Measurements from ENCODE around the gene PFKFB1.

The PFKFB1 gene

GRCh38 chrX:54923376-54923775, 70.6 kb downstream of the PFKFB1 start:
- no peak for DNase-seq (ENCODE audit: low read depth, low spot score)
- no peaks in the 10 kb centered on the region for H3K27me3 ChIP-seq (ENCODE audit: control insufficient read depth, insufficient read depth, low read length)
- H3K4me3 ChIP-seq (ENCODE audit: low read length): no peak overlapping the region
- no peaks in the 10 kb centered on the region for H3K9me3 ChIP-seq (ENCODE audit: control insufficient read depth, insufficient read depth, low read length)
- WGBS (ENCODE audit: insufficient coverage, insufficient read length): no CpG with 5 or more reads among the region's 7 CpGs
- peaks cover 8% of the 10 kb centered on the region; the same call in 1 of the 2 replicates for H3K36me3 ChIP-seq (ENCODE audit: control insufficient read depth, insufficient read depth, low read length)
- H3K4me1 ChIP-seq (ENCODE audit: control insufficient read depth, insufficient read depth, low read length): no peaks in the 10 kb centered on the region
- H3K27ac ChIP-seq (ENCODE audit: low read length): no peak overlapping the region

GRCh38 chrX:54922547-54922946, 71.4 kb downstream of the PFKFB1 start:
- WGBS (ENCODE audit: insufficient coverage, insufficient read length): no CpG with 5 or more reads among the region's 3 CpGs
- peaks cover 8% of the 10 kb centered on the region; the same call in 1 of the 2 replicates for H3K36me3 ChIP-seq (ENCODE audit: control insufficient read depth, insufficient read depth, low read length)
- H3K4me3 ChIP-seq (ENCODE audit: low read length): no peak overlapping the region
- no peaks in the 10 kb centered on the region for H3K27me3 ChIP-seq (ENCODE audit: control insufficient read depth, insufficient read depth, low read length)
- H3K4me1 ChIP-seq (ENCODE audit: control insufficient read depth, insufficient read depth, low read length): no peaks in the 10 kb centered on the region
- no peak overlapping the region for H3K27ac ChIP-seq (ENCODE audit: low read length)
- no peaks in the 10 kb centered on the region for H3K9me3 ChIP-seq (ENCODE audit: control insufficient read depth, insufficient read depth, low read length)
- DNase-seq (ENCODE audit: low read depth, low spot score): no peak

- DNase-seq (ENCODE audit: low read depth, low spot score): no peak
- Histone ChIP-seq H3K4me1 (ENCODE audit: control insufficient read depth, insufficient read depth, low read length) (no peaks in the 10 kb centered on the region), H3K27me3 (ENCODE audit: control insufficient read depth, insufficient read depth, low read length) (no peaks in the 10 kb centered on the region), H3K4me3 (ENCODE audit: low read length) (peak overlapping the region; percentile 98; the same call in 1 of the 2 replicates), H3K27ac (ENCODE audit: low read length) (no peak overlapping the region), H3K36me3 (ENCODE audit: control insufficient read depth, insufficient read depth, low read length) (peaks cover 2% of the 10 kb centered on the region; the same call in 1 of the 2 replicates), H3K9me3 (ENCODE audit: control insufficient read depth, insufficient read depth, low read length) (no peaks in the 10 kb centered on the region)
- no CpG with 5 or more reads among the region's 29 CpGs for WGBS (ENCODE audit: insufficient coverage, insufficient read length)
Observed at GRCh38 chrX:54921427-54922021, 72.5 kb downstream of the PFKFB1 start.

- no peaks in the 10 kb centered on the region for H3K4me1 ChIP-seq (ENCODE audit: control insufficient read depth, insufficient read depth, low read length)
- no peak within 1 kb of the TSS for H3K27ac ChIP-seq (ENCODE audit: low read length)
- WGBS (ENCODE audit: insufficient coverage, insufficient read length): no CpG with 5 or more reads among the region's 29 CpGs
- no peak for DNase-seq (ENCODE audit: low read depth, low spot score)
- H3K27me3 ChIP-seq (ENCODE audit: control insufficient read depth, insufficient read depth, low read length): no peaks in the 10 kb centered on the region
- peak within 1 kb of the TSS; percentile 98 for H3K4me3 ChIP-seq (ENCODE audit: low read length)
- peaks cover 2% of the 10 kb centered on the region; the same call in 1 of the 2 replicates for H3K36me3 ChIP-seq (ENCODE audit: control insufficient read depth, insufficient read depth, low read length)
- H3K9me3 ChIP-seq (ENCODE audit: control insufficient read depth, insufficient read depth, low read length): no peaks in the 10 kb centered on the region
Observed at GRCh38 chrX:54920610-54921426, 73.2 kb downstream of the PFKFB1 start, which contains the start of gene TRO. TRO (plus strand) TSS chrX:54920824; CDS start chrX:54922247, 1,423 bp downstream.

GRCh38 chrX:54909941-54910340, 84.0 kb downstream of the PFKFB1 start:
- Histone ChIP-seq H3K27ac (ENCODE audit: low read length) (no peak overlapping the region), H3K4me3 (ENCODE audit: low read length) (no peak overlapping the region), H3K9me3 (ENCODE audit: control insufficient read depth, insufficient read depth, low read length) (no peaks in the 10 kb centered on the region), H3K36me3 (ENCODE audit: control insufficient read depth, insufficient read depth, low read length) (no peaks in the 10 kb centered on the region), H3K27me3 (ENCODE audit: control insufficient read depth, insufficient read depth, low read length) (no peaks in the 10 kb centered on the region), H3K4me1 (ENCODE audit: control insufficient read depth, insufficient read depth, low read length) (no peaks in the 10 kb centered on the region)
- no peak for DNase-seq (ENCODE audit: low read depth, low spot score)

GRCh38 chrX:54894159-54894558, 99.8 kb downstream of the PFKFB1 start:
- WGBS (ENCODE audit: insufficient coverage, insufficient read length): no CpG with 5 or more reads among the region's 1 CpG
- no peak overlapping the region for H3K27ac ChIP-seq (ENCODE audit: low read length)

GRCh38 chrX:54891573-54891972, 102.4 kb downstream of the PFKFB1 start:
- WGBS (ENCODE audit: insufficient coverage, insufficient read length): no CpG with 5 or more reads among the region's 3 CpGs
- Histone ChIP-seq H3K4me3 (ENCODE audit: low read length) (no peak overlapping the region), H3K27me3 (ENCODE audit: control insufficient read depth, insufficient read depth, low read length) (no peaks in the 10 kb centered on the region), H3K36me3 (ENCODE audit: control insufficient read depth, insufficient read depth, low read length) (no peaks in the 10 kb centered on the region), H3K9me3 (ENCODE audit: control insufficient read depth, insufficient read depth, low read length) (no peaks in the 10 kb centered on the region), H3K27ac (ENCODE audit: low read length) (no peak overlapping the region), H3K4me1 (ENCODE audit: control insufficient read depth, insufficient read depth, low read length) (no peaks in the 10 kb centered on the region)
- peak; percentile 2 for DNase-seq (ENCODE audit: low read depth, low spot score)

More at GRCh38 chrX:54894159-54894558, 99.8 kb downstream of the PFKFB1 start:
- H3K4me3 ChIP-seq (ENCODE audit: low read length): no peak overlapping the region
- no peaks in the 10 kb centered on the region for H3K9me3 ChIP-seq (ENCODE audit: control insufficient read depth, insufficient read depth, low read length)
- DNase-seq (ENCODE audit: low read depth, low spot score): no peak
- H3K36me3 ChIP-seq (ENCODE audit: control insufficient read depth, insufficient read depth, low read length): no peaks in the 10 kb centered on the region
- no peaks in the 10 kb centered on the region for H3K4me1 ChIP-seq (ENCODE audit: control insufficient read depth, insufficient read depth, low read length)
- H3K27me3 ChIP-seq (ENCODE audit: control insufficient read depth, insufficient read depth, low read length): no peaks in the 10 kb centered on the region

- no peak for DNase-seq (ENCODE audit: low read depth, low spot score)
Observed at GRCh38 chrX:54885740-54886139, 108.2 kb downstream of the PFKFB1 start.

More at GRCh38 chrX:54885740-54886139, 108.2 kb downstream of the PFKFB1 start:
- Histone ChIP-seq H3K36me3 (ENCODE audit: control insufficient read depth, insufficient read depth, low read length) (no peaks in the 10 kb centered on the region), H3K4me3 (ENCODE audit: low read length) (no peak overlapping the region), H3K4me1 (ENCODE audit: control insufficient read depth, insufficient read depth, low read length) (no peaks in the 10 kb centered on the region), H3K9me3 (ENCODE audit: control insufficient read depth, insufficient read depth, low read length) (no peaks in the 10 kb centered on the region), H3K27me3 (ENCODE audit: control insufficient read depth, insufficient read depth, low read length) (no peaks in the 10 kb centered on the region), H3K27ac (ENCODE audit: low read length) (no peak overlapping the region)
- WGBS (ENCODE audit: insufficient coverage, insufficient read length): no CpG with 5 or more reads among the region's 3 CpGs
